BJ (cell line): ENCODE measurements around the gene ZNF821. TPM values are rescaled to one million over a fixed set of nuclear protein-coding genes. Genes with fewer than 3 reads are reported as not detected.

Experiments used
- CTCF ChIA-PET: fragments of 350-600 bp; formaldehyde crosslinking; extraction: SDS; loops from one replicate; lab custom pipeline; 2021; ENCODE audit warnings: antibody characterized with exemption, inconsistent platforms; lab: Yijun Ruan, JAX
- POLR2A ChIA-PET: fragments of 300-600 bp; sonication (Branson Sonifier 250); formaldehyde crosslinking; extraction: SDS; loops from one replicate; lab custom pipeline; 2021; ENCODE audit warnings: antibody characterized with exemption; lab: Charles Lee
- DNase-seq: peaks from one replicate; pipeline ENCODE4 v3.0.0-alpha.2; 2011; ENCODE audit warnings: low read depth
- H3K27me3 ChIP-seq: 2 replicates; pipeline ENCODE4 v1.6.0; 2011; ENCODE audit warnings: low read length; ENCODE audit not compliant: control insufficient read depth, insufficient read depth
- H3K36me3 ChIP-seq: 2 replicates; pipeline ENCODE4 v1.5.1; 2011; ENCODE audit warnings: low read length; ENCODE audit not compliant: control insufficient read depth, insufficient read depth
- H3K4me3 ChIP-seq: 2 replicates; pipeline ENCODE4 v1.5.1; 2011; ENCODE audit warnings: low read depth, mild to moderate bottlenecking, control low read depth, low read length
- polyA plus RNA-seq: library from polyadenylated mRNA; depleted of rRNA; stranded (reverse); fragments of >200 nt; gene quantifications from 2 replicates; pipeline ENCODE4 v1.2.3, GENCODE V29; 2011
- TF ChIP-seq, protein P1 (sequence below): IDR thresholded peaks from 2 replicates; pipeline ENCODE4 v1.5.1; 2011; ENCODE audit warnings: low read depth, mild to moderate bottlenecking, control low read depth, inconsistent platforms, low read length, moderate library complexity; ENCODE audit not compliant: insufficient read depth

ZNF821 gene
- polyA plus RNA-seq, 1 experiment = 5.0 TPM

DNA sequence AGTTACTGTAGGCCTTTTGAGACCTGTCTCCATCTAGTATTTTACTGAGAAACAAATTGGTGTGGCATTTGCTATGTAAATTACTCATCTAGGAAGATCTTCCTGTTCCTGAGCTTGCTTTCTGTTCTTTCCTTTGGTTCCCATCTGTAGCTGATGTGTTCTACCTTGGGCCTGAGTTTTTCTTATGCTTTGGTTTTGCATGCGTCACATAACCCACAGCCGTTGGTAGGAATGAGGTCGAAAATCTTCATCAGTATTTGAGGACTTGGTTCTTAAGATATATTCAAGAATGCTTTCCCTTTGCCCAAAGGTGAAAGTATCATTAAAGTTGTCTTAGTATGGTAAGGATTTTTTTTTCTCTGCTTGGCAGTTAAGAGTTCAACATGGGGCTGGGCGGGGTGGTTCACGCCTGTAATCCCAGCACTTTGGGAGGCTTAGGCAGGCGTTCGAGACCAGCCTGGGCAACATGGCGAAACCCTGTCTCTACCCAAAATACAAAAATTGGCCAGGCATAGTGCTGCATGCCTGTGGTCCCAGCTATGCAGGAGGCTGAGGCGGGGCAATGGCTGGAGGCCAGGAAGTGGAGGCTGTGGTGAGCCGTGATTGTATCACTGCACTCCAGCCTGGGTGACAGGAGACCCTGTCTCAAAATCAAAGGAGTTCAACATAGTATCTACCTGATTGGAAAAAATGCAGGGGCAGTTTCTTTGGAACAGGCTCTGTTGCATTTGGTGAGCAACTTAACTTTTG is 40.1 kb upstream of the ZNF821 start:
- ChIA-PET CTCF (interaction anchor here (1.1 kb wide), 1 partner anchor 9 kb away, joined by 4 read pairs; no protein-coding TSS in a partner anchor), POLR2A (interaction anchor here (0.5 kb wide), 1 partner anchor 14 kb away, joined by 3 read pairs; no protein-coding TSS in a partner anchor)
- TF ChIP-seq, protein P1, sequence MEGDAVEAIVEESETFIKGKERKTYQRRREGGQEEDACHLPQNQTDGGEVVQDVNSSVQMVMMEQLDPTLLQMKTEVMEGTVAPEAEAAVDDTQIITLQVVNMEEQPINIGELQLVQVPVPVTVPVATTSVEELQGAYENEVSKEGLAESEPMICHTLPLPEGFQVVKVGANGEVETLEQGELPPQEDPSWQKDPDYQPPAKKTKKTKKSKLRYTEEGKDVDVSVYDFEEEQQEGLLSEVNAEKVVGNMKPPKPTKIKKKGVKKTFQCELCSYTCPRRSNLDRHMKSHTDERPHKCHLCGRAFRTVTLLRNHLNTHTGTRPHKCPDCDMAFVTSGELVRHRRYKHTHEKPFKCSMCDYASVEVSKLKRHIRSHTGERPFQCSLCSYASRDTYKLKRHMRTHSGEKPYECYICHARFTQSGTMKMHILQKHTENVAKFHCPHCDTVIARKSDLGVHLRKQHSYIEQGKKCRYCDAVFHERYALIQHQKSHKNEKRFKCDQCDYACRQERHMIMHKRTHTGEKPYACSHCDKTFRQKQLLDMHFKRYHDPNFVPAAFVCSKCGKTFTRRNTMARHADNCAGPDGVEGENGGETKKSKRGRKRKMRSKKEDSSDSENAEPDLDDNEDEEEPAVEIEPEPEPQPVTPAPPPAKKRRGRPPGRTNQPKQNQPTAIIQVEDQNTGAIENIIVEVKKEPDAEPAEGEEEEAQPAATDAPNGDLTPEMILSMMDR = no peak
- no peak overlapping the region for H3K4me3 ChIP-seq
- H3K36me3 ChIP-seq = peaks cover 29% of the 10 kb centered on the region
- H3K27me3 ChIP-seq = no peaks in the 10 kb centered on the region
- no peak for DNase-seq

- POLR2A ChIA-PET = no interaction called here
- DNase-seq = no peak
- Histone ChIP-seq H3K36me3 (peaks cover 23% of the 10 kb centered on the region), H3K4me3 (no peak overlapping the region), H3K27me3 (no peaks in the 10 kb centered on the region)
- TF ChIP-seq, protein P1 = no peak
- CTCF ChIA-PET = interaction anchor here (1.4 to 1.7 kb wide), 2 partner anchors 8 to 41 kb away, joined by 3 to 4 read pairs; no protein-coding TSS in a partner anchor
These were observed 36.7 kb upstream of the ZNF821 start for GRCh38 chr16:71920658-71921057.

- H3K36me3 ChIP-seq = peaks cover 22% of the 10 kb centered on the region
- no peak for DNase-seq
- ChIA-PET CTCF (interaction anchor here (1.2 kb wide), 1 partner anchor 16 kb away, joined by 5 read pairs; no protein-coding TSS in a partner anchor), POLR2A (no interaction called here)
- TF ChIP-seq, protein P1 = no peak
- no peaks in the 10 kb centered on the region for H3K27me3 ChIP-seq
- no peak overlapping the region for H3K4me3 ChIP-seq
These were observed 35.1 kb upstream of the ZNF821 start for GRCh38 chr16:71919035-71919434.

DNA sequence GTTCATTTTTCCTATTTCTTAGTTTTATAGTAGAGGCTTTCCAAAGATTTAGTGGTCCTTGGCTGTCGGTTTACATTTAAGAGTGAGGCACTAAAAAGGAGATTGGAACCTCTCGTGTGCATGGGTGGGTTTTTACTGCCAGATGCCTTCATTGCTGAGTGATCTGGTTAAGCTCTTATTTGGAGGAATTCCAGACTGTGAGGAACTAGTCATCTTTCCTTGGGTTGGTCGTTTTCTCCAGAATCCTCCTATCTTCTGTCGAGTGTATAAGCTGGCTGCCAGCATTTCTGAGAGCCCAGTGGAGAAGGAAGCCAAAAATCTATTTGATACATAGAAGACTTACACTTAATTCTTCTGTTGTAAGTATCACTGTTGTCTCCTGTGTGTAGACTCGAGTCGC is 33.9 kb upstream of the ZNF821 start:
- no peaks in the 10 kb centered on the region for H3K27me3 ChIP-seq
- ChIA-PET POLR2A (no interaction called here), CTCF (interaction anchor here (0.6 to 1.2 kb wide), 2 partner anchors 38 to 48 kb away, joined by 3 read pairs; no protein-coding TSS in a partner anchor)
- peaks cover 18% of the 10 kb centered on the region for H3K36me3 ChIP-seq
- no peak overlapping the region for H3K4me3 ChIP-seq
- DNase-seq = no peak
- TF ChIP-seq, protein P1 = no peak

- TF ChIP-seq, protein P1 = no peak
- ChIA-PET POLR2A (no interaction called here), CTCF (interaction anchor here (0.5 to 1.3 kb wide), 4 partner anchors 12 to 40 kb away, joined by 3 to 5 read pairs (median 3); no protein-coding TSS in a partner anchor)
- DNase-seq = no peak
- no peak overlapping the region for H3K4me3 ChIP-seq
- peaks cover 12% of the 10 kb centered on the region for H3K36me3 ChIP-seq
- H3K27me3 ChIP-seq = no peaks in the 10 kb centered on the region
These were observed 32.5 kb upstream of the ZNF821 start for GRCh38 chr16:71916397-71916920.
